IMR-90 (cell line): ENCODE measurements around the gene GABBR2. TPM values are rescaled to one million over a fixed set of nuclear protein-coding genes. Genes with fewer than 3 reads are reported as not detected.
A peak's percentile ranks its signal among the peaks of the same experiment; 100 is the strongest.

Source experiments
- ATAC-seq: fragments of 200-7000 bp; cut with Tn5 transposase; 2 replicates; pipeline ENCODE4 v1.9.1; 2020; ENCODE audit warnings: low read depth, mild to moderate bottlenecking, moderate library complexity
- BruUV-seq: library from RNA; stranded (reverse); fragments of 400-500 nt; replicated peaks from 2 replicates; lab custom pipeline; 2021; lab: Mats Ljungman, UMichigan
- CTCF ChIA-PET: fragments of 300-600 bp; formaldehyde crosslinking; extraction: SDS; loops from one replicate; lab custom pipeline; 2021; ENCODE audit warnings: antibody characterized with exemption; lab: Yijun Ruan, JAX
- POLR2A ChIA-PET: fragments of 300-600 bp; sonication (Branson Sonifier 250); formaldehyde crosslinking; loops from one replicate; lab custom pipeline; 2022; ENCODE audit warnings: antibody characterized with exemption; ENCODE audit not compliant: unreplicated experiment; lab: Charles Lee
- DNase-seq: peaks from one replicate; pipeline ENCODE4 v3.0.0; 2013
- H2AFZ ChIP-seq: replicated peaks from 2 replicates; pipeline ENCODE3; 2013; ENCODE audit warnings: low read length, mild to moderate bottlenecking; ENCODE audit not compliant: poor library complexity
- H2AK5ac ChIP-seq: 2 replicates; pipeline ENCODE4 v1.6.1; 2013; ENCODE audit warnings: low read depth, low read length, inconsistent platforms
- H2AK9ac ChIP-seq: replicated peaks from 2 replicates; pipeline ENCODE3; 2013; ENCODE audit warnings: mild to moderate bottlenecking, low read depth, low read length, moderate library complexity; ENCODE audit not compliant: poor library complexity
- H2BK120ac ChIP-seq: 2 replicates; pipeline ENCODE4 v1.6.1; 2013; ENCODE audit warnings: low read depth, low read length, inconsistent platforms
- H2BK15ac ChIP-seq: 3 replicates; pipeline ENCODE4 v1.6.1; 2013; ENCODE audit warnings: low read depth, low read length, inconsistent platforms
- H2BK20ac ChIP-seq: 2 replicates; pipeline ENCODE4 v1.6.1; 2013; ENCODE audit warnings: low read depth, mild to moderate bottlenecking, inconsistent platforms, low read length, moderate library complexity
- H2BK5ac ChIP-seq: 2 replicates; pipeline ENCODE4 v1.6.1; 2013; ENCODE audit warnings: mild to moderate bottlenecking, low read depth, low read length, inconsistent platforms; ENCODE audit not compliant: poor library complexity, severe bottlenecking
- H3K14ac ChIP-seq: replicated peaks from 2 replicates; pipeline ENCODE4 v1.6.1; 2013; ENCODE audit warnings: low read depth, low read length, inconsistent platforms
- H3K18ac ChIP-seq: 2 replicates; pipeline ENCODE4 v1.6.1; 2013; ENCODE audit warnings: low read depth, low read length, control low read depth
- H3K23ac ChIP-seq: 2 replicates; pipeline ENCODE4 v1.6.1; 2013; ENCODE audit warnings: low read depth, low read length, inconsistent platforms
- H3K27ac ChIP-seq: 2 replicates; pipeline ENCODE4 v1.5.1; 2013; ENCODE audit warnings: mild to moderate bottlenecking, control low read depth, low read length; ENCODE audit not compliant: insufficient read depth
- H3K27me3 ChIP-seq: 2 replicates; pipeline ENCODE4 v1.6.1; 2013; ENCODE audit warnings: low read length; ENCODE audit not compliant: control insufficient read depth, insufficient read depth
- H3K36me3 ChIP-seq: 2 replicates; pipeline ENCODE4 v1.6.1; 2013; ENCODE audit warnings: low read length, mixed read lengths; ENCODE audit not compliant: control insufficient read depth, insufficient read depth
- H3K4ac ChIP-seq: 2 replicates; pipeline ENCODE4 v1.6.1; 2013; ENCODE audit warnings: low read depth, low read length, inconsistent platforms
- H3K4me1 ChIP-seq: 2 replicates; pipeline ENCODE4 v1.6.1; 2013; ENCODE audit warnings: low read length, mixed read lengths; ENCODE audit not compliant: control insufficient read depth, insufficient read depth
- H3K4me2 ChIP-seq: 2 replicates; pipeline ENCODE4 v1.6.1; 2013; ENCODE audit warnings: low read depth, mild to moderate bottlenecking, control low read depth, low read length, moderate library complexity
- H3K4me3 ChIP-seq: 2 replicates; pipeline ENCODE4 v1.5.1; 2013; ENCODE audit warnings: low read depth, mild to moderate bottlenecking, control low read depth, low read length, moderate library complexity; ENCODE audit not compliant: insufficient read depth
- H3K56ac ChIP-seq: 2 replicates; pipeline ENCODE4 v1.6.1; 2013; ENCODE audit warnings: low read length, inconsistent platforms; ENCODE audit not compliant: insufficient read depth; ENCODE audit errors: extremely low read depth
- H3K79me1 ChIP-seq, 2 experiments: 2 replicates each; pipeline ENCODE4 v1.6.1; 2013; ENCODE audit warnings: low read length in 2 of 2, inconsistent platforms in 1 of 2, low read depth in 1 of 2
- H3K9ac ChIP-seq: 2 replicates; pipeline ENCODE4 v1.6.1; 2013; ENCODE audit warnings: low read depth, low read length, control low read depth
- H3K9me1 ChIP-seq: 2 replicates; pipeline ENCODE4 v1.6.1; 2013; ENCODE audit warnings: low read length, inconsistent platforms; ENCODE audit not compliant: insufficient read depth
- H3K9me3 ChIP-seq: 2 replicates; pipeline ENCODE4 v1.6.1; 2013; ENCODE audit warnings: low read length; ENCODE audit not compliant: control insufficient read depth, insufficient read depth
- H4K20me1 ChIP-seq: 2 replicates; pipeline ENCODE4 v1.6.1; 2013; ENCODE audit warnings: low read length, inconsistent platforms; ENCODE audit not compliant: insufficient read depth
- H4K5ac ChIP-seq: 2 replicates; pipeline ENCODE4 v1.6.1; 2013; ENCODE audit warnings: mild to moderate bottlenecking, low read depth, low read length, control low read depth
- H4K8ac ChIP-seq, 2 experiments: 2 replicates each; pipeline ENCODE4 v1.6.1; 2013; ENCODE audit warnings: low read depth in 2 of 2, low read length in 2 of 2, control low read depth in 1 of 2, inconsistent platforms in 1 of 2
- H4K91ac ChIP-seq: 2 replicates; pipeline ENCODE4 v1.6.1; 2013; ENCODE audit warnings: low read depth, low read length, inconsistent platforms; ENCODE audit not compliant: insufficient read depth
- CEBPB ChIP-seq: IDR thresholded peaks from 2 replicates; pipeline ENCODE4 v1.6.1; 2012; ENCODE audit warnings: low read depth, low read length, improper control_type of control experiment
- RFX5 ChIP-seq: IDR thresholded peaks from 2 replicates; pipeline ENCODE4 v1.8.0; 2012; ENCODE audit warnings: low read depth, mild to moderate bottlenecking, low read length, moderate library complexity
- WGBS, 2 experiments: methylation state at CpG; one replicate each; pipeline versions ENCODE4 v1.1.5 to v1.1.7; 2013; ENCODE audit warnings: missing lambda C conversion rate in 2 of 2; ENCODE audit not compliant: insufficient read length in 1 of 2; ENCODE audit errors: extremely low coverage in 2 of 2; 5-methylcytosine and 5-hydroxymethylcytosine counted together
- dilution Hi-C: fragments of 300-500 bp; cut with HindIII; formaldehyde crosslinking; loops from one replicate; pipeline ENCODE4 v1.14.3; 2018; ENCODE audit warnings: low sequenced_read_pairs; ENCODE audit not compliant: unreplicated experiment
- in situ Hi-C: fragments of 300-500 bp; cut with MboI; formaldehyde crosslinking; loops from 3 replicates; pipeline ENCODE4 v1.14.3; 2019; ENCODE audit warnings: low sequenced_read_pairs, inconsistent platforms, mixed read lengths
- intact Hi-C: fragments of 100-400 bp; cut with micrococcal nuclease; formaldehyde crosslinking; loops from 2 replicates; pipeline ENCODE4 v1.10.0; 2022
- polyA plus RNA-seq, 3 experiments: library from polyadenylated mRNA; depleted of rRNA; stranded (reverse); fragments of >200 nt; gene quantifications; 2 replicates each; pipeline ENCODE4 v1.2.3, GENCODE V29; 2012; ENCODE audit warnings: low replicate concordance in 1 of 3
- total RNA-seq: library from RNA; depleted of rRNA; stranded (reverse); fragments of >200 nt; gene quantifications from 2 replicates; pipeline ENCODE4 v1.2.3, GENCODE V29; 2012
- TF ChIP-seq, protein P1 (sequence below): fragments of 150-350 bp; IDR thresholded peaks from 2 replicates; pipeline ENCODE4 v1.6.1; 2017; ENCODE audit warnings: mild to moderate bottlenecking, antibody characterized with exemption, low read length, low read depth

The GABBR2 gene
- total and polyA plus RNA-seq, 2 of the 4 experiments (the other 2 are of a cell fraction) = 14.2 to 20.3 TPM

DNA sequence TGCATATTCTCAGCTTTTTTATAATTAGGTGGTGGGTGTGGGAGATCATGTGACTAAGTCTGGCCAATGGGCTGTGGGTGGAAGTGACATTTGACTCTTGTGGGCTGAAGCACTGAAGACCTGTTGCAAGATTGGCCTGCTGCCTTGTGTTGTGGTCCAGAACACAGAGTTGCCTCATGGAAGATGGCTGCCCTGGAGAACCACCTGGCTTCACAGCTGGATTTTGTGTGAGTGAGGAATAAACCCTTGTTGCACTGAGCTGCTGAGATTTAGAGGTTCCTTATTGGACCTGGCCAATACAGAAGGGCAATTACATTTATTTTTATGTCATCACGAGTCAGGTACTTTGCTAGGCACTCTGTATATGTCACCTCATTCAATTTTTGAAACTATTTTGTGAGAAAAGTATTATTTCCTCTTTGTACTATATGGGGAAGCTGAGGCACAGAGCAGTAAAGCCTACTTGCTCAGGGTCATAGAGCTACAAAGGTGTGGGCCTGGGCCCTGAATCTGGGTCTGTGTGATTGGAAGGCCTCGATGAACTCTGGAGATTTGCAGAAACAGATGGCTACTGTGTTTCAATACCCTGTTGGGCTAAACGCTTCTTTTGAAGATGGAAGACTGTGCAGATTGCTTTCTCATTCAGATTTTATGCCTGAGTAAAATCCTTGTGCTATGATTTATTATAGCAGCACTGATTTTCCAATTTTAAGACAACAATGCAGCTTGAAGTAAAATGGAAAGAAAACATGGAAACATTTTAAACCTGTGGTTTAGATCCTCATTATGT, 382.1 kb downstream of the GABBR2 start:
- ATAC-seq = no peak
- ChIA-PET POLR2A (no interaction called here), CTCF (no interaction called here)
- Histone ChIP-seq H3K27me3 (no peaks in the 10 kb centered on the region), H4K20me1 (no peaks in the 10 kb centered on the region), H2AK5ac (peak overlapping the region; percentile 61), H3K27ac (no peak overlapping the region), H2BK15ac (no peak overlapping the region), H3K4me2 (no peak overlapping the region), H3K36me3 (no peaks in the 10 kb centered on the region), H2BK20ac (peak overlapping the region; percentile 22; the same call in 1 of the 2 replicates), H3K4me3 (no peak overlapping the region), H3K23ac (no peak overlapping the region), H2BK120ac (peak overlapping the region; percentile 54; the same call in 1 of the 2 replicates), H3K14ac (peak overlapping the region; percentile 1; the same call in 1 of the 2 replicates), H3K79me1 (peaks cover 6 to 49% of the 10 kb centered on the region in 2 experiments; a peak in 3 of 4 replicates), H4K8ac (peak overlapping the region in 1 of 2 experiments; percentile 34; a peak in 1 of 4 replicates), H4K91ac (peak overlapping the region; percentile 26; the same call in 1 of the 2 replicates), H3K4me1 (peaks cover 17% of the 10 kb centered on the region), H3K9me1 (peaks cover 42% of the 10 kb centered on the region), H2AFZ (peak overlapping the region; percentile 50), H3K9me3 (no peaks in the 10 kb centered on the region), H2BK5ac (no peak overlapping the region), H4K5ac (no peak overlapping the region), H3K4ac (peak overlapping the region; percentile 38), H3K18ac (no peak overlapping the region), H3K56ac (no peak overlapping the region), H2AK9ac (no peak overlapping the region), H3K9ac (no peak overlapping the region)
- in situ Hi-C loops (no loop called here), dilution Hi-C loops (no loop called here), intact Hi-C loops (no loop called here)
- peak; percentile 80 for DNase-seq
- BruUV-seq = no TSS peak
- TF ChIP-seq RFX5 (no peak), CEBPB (peak; percentile 49; the same call in 1 of the 2 replicates)
- TF ChIP-seq, protein P1, sequence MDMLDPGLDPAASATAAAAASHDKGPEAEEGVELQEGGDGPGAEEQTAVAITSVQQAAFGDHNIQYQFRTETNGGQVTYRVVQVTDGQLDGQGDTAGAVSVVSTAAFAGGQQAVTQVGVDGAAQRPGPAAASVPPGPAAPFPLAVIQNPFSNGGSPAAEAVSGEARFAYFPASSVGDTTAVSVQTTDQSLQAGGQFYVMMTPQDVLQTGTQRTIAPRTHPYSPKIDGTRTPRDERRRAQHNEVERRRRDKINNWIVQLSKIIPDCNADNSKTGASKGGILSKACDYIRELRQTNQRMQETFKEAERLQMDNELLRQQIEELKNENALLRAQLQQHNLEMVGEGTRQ = peak; percentile 60
- WGBS, 2 experiments = 80% methylated on average over 1 of the region's 3 CpGs; no CpG with 5 or more reads in 1 of the 2 experiments
